LHCN-M2 (cell line): ENCODE results near the gene RDH11. TPM values are rescaled to one million over a fixed set of nuclear protein-coding genes. Genes with fewer than 3 reads are reported as not detected.

Experiments
- DNase-seq: peaks from one replicate; pipeline ENCODE4 v3.0.0-alpha.2; 2012; ENCODE audit warnings: low read depth
- total RNA-seq: library from RNA; depleted of rRNA; stranded (reverse); fragments of >200 nt; gene quantifications from 2 replicates; pipeline ENCODE4 v1.2.3, GENCODE V29; 2014

RDH11 gene
- total RNA-seq, 1 experiment from 2014 or later: 78.0 TPM

- peak; percentile 54 for DNase-seq
These were observed 9.0 kb upstream of the RDH11 start for GRCh38 chr14:67704484-67705089.

DNA sequence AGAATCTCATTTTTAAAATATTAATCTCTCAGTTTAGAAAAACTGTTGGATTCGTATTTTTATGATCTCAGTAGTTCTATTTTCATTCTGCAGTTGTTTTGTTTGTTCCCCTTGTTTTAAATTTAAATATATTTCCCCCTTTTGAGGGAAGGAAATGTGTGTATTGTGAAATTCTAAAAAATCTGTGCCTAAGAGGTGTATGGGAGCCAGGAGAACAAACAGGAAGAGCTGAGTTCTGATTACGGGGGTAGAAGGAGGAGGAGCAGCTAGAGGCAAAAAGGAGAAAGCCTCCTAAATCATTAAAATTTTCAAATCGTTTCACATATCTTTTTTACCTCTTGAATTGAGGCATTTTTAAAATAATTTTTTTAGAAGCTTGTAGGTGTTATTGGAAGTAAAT lies 8.4 kb upstream of the RDH11 start:
- no peak for DNase-seq

DNA sequence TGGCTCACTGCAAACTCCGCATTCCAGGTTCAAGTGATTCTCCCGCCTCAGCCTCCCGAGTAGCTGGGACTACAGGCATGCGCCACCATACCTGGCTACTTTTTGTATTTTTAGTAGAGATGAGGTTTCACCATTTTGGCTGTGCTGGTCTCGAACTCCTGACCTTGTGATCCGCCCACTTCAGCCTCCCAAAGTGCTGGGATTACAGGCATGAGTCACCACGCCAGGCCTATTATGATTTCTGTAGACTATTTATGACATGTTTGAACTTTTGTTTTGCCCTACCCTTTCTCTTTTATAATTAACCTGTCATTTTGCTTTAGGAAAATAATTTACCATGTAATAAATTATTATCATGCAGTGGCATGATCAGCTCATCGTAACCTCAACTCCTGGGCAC lies 5.9 kb upstream of the RDH11 start, which contains the start of gene RDH12:
Gene RDH12, plus strand, starts transcription at position 395 of the 400 bp plus-strand sequence. CDS start 20,757 bp downstream, outside the sequence.
- DNase-seq: peak; percentile 9

DNA sequence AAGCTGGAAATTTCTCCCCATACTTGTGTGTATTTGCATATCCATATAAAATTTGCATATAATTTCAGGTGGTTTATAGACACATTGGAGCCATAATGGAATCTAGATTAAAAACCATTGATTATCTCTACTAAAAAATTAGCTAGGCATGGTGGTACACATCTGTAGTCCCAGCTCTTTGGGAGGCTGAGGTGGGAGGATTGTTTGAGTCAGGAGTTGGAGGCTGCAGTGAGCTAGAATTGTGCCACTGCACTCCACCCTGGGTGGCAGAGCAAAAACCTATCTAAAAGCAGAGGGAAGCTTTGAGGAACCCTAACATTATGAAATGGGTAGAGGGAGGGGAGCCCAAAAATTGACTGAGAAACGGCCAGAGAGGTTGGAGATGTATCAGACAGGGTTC lies 2.6 kb upstream of the RDH11 start:
- no peak for DNase-seq

DNA sequence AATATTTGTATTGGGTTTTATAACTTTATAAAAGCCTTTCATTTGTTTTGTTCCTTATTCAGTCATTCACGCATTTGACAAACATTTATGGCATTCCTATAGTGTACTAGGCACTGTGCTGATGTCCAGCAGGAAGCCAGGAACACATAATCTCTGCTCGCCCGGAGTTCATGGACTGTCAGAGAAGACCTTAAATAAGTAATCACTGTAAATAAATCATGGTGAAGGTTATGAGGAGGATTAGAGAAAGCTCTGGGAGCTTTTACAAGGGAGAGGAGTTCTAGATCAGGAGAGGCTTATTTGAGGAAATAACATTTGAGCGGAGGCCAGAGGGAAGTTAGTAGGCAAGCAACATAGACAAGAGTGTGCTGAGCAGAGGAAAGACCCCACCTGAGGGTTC lies 1.4 kb upstream of the RDH11 start:
- no peak for DNase-seq

DNA sequence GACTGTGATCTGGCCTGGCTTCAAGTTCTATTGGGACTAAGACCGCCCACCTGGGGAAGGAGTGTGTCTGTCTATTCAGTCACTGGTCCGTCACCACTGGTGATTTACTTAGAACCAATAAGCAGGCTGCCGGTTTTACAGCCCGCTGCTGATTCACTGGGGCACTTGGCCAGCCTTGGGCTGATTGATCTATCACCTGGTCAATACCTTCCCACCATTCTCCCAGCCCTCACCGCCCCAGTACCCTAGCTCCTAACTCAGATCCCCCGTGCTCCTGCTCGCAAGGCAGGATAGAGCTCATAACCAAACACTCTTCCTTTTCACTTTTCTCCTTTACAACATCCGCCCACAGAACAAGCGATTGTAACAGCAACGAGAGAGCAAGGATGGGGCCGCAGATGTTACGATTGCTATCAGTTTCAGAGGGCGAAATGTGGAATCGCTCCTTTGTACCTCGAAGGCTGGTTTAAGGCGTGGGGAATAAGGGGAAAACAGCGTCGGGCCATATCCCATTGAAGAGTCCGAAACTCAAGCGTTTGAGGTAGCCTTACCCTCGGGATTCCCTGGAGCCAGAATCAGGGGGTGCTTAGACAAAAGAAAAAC lies 672 bp downstream of the RDH11 start:
- peak; percentile 86 for DNase-seq

DNA sequence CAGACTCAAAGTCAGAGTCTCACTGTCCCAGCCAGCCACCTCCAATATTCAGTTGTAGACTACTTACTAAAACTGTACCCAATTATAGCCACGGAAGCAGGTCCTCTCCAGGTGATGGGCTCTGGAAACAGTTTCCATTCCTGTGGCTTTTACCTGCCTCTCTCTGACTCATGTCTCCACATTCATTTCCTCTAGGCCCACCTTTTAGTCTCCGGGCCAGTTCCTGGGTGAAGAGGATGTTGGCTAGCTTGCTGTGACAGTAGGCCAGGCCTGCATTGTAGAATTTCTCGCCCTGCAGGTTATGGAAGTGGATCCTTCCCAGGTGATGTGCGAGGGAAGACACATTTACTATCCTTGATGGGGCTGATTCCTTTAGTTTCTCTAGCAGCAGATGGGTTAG lies 5.6 kb downstream of the RDH11 start:
- DNase-seq: no peak

DNA sequence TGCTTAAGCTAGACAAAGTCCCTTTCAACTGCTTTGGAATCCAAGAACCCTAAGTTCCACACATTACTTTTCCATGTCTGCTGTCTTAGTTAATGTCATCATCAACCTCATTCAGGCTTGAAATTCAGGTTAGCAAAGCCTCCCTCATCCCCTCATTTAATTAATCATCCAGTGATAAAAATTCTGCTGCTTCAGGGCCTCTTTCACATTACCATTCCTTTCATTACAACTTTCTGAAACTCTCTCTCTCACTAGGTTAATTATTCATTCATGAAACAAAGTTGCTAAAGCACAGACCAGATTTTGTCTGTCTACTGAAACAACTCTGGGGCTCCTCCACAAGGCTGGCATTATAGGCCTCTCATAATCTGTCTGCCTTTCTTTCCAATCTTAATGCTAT lies 11.7 kb downstream of the RDH11 start:
- no peak for DNase-seq

- no peak for DNase-seq
These were observed 14.6 kb downstream of the RDH11 start for GRCh38 chr14:67680941-67681340.

GRCh38 chr14:67680121-67680602 lies 15.4 kb downstream of the RDH11 start:
- peak; percentile 85 for DNase-seq

DNA sequence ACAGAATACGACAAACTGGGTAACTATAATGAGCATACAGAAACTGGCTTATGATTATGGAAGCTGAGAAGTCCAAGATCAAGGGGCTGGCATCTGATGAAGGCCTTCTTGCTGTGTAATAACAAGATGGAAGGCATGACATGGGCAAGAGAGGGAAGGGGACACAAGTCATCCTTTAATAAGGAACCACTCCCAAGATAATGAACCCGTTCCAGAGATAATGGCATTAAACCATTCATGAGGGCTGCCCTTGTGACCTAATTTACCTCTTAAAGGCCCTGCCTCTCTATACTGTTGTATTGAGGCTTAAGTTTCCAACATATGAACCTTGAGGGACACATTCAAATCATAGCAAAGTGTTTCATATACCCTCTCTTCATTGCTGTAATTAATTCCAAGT lies 16.6 kb downstream of the RDH11 start:
- DNase-seq: no peak

DNA sequence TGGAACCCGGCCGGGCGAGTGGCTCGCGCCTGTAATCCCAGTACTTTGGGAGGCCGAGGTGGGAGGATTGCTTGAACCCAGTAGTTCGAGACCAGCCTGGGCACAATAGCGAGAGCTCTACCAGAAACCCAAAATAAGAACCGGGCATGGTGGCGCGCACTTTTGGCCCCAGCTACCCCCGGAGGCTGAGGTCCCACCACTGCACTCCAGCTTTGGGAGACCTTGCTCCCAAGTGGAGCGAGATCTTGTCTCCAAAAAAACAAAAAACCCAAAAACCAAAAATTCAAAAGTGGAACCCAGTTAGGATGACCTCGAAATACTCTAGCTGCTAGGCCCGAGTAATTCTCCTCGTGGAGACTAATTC lies 20.4 kb downstream of the RDH11 start:
- DNase-seq: no peak

DNA sequence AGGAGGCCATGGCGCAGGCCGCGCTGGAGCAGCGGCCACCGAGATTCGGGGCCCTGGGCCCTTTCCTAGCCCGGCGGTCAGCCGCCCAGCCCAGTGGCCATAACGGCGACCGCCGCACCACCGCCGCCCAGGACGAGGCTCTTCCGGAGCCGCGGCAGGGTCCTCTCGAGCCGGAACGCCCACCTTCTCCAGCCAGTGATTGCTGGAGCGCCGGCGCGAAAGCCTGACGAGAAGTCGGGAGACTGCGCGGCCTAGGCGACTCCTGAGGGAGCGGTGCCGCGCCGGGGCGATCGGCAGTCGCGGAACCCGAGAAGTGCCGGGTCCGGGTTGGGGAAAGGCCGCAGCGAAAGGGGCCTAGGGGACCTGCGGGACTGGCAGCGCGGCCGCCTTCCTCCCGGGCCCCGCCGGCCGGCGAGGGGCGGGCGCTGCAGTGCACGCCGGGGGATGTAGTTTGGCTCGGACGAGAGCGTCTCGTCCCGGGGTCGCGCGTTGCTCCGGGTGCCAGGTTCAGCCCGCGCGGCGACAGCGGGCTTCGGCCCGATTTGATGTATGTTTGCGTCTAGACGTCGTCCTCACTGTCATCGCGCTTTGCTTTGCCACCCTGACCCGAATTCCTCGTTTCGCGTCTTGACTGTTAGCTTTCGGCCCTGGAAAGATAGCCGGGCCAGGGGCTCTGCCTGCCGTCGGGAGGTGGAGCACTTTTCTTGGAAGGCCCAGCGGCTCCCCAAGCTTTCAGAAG lies 20.9 kb downstream of the RDH11 start, which contains the start of gene VTI1B:
Gene VTI1B, minus strand, starts transcription at position 153 of the 739 bp plus-strand sequence. Its CDS starts 143 bp downstream, at position 10.
- DNase-seq: peak; percentile 72

GRCh38 chr14:67674139-67674479 lies 21.5 kb downstream of the RDH11 start:
- peak; percentile 49 for DNase-seq

DNA sequence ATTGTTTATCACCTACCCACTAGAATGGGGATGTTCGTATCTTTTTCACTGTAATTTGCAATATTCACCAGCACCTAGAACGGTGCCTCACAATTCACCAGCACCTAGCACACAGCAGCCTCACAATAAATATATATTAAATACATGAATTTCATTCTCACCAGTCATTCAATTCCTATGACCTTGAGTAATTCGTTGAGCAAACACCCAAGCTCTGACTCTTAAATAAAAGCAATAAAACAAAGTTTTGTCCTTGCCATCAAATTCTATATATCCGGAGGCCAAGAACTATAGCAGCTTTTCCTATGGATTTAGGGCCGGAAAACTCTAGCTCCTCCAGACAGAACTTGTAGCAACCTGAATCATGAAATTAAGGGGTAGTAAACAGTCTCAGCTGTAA lies 22.1 kb downstream of the RDH11 start:
- no peak for DNase-seq

DNA sequence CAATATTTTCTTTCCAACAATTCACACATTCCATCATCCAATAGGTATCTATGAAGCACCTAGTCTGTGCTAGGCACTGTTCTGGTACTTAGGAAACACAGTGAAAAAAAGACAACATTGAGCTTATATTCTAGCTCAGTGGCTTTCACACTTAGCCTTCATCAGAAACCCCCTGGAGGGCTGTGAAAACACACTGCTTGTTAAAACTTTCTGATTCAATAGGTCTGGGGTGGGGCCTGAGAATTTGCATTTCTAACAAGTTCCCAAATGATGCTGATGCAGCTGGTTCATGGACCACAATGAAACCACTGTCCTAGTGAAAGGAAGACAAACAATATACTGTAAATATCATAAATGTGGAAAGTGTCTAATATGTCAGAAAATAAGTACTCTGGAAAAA lies 27.0 kb downstream of the RDH11 start:
- DNase-seq: no peak

- peak; percentile 54 for DNase-seq
These were observed 28.7 kb downstream of the RDH11 start for GRCh38 chr14:67666750-67667449.

GRCh38 chr14:67665868-67666267 lies 29.7 kb downstream of the RDH11 start:
- peak; percentile 19 for DNase-seq

DNA sequence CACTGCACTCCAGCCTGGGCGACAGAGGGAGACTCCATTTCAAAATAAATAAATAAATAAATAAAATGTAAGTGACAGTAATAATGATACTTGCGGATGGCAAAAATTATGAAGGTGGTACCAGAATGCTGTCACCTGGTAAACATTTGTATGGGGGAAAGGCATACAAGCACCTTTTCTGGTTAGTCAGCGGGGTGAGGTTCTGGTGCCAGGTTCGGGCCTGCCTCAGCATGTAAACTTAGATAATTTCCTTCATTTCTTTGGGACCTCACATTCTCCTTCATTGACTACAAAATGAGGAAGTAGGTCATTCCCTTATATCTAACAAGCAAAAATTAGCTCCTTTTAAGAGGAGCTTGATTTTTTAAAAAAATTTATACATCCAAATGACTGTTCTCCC lies 31.9 kb downstream of the RDH11 start:
- DNase-seq: no peak

GRCh38 chr14:67653651-67654280 lies 41.8 kb downstream of the RDH11 start:
- no peak for DNase-seq

- no peak for DNase-seq
These were observed 43.4 kb downstream of the RDH11 start for GRCh38 chr14:67652189-67652588.

- DNase-seq: peak; percentile 72
These were observed 44.9 kb downstream of the RDH11 start for GRCh38 chr14:67650694-67651093.
